Large intestine (tissue), 3 donors: ENCODE results near the gene CLEC9A. TPM values are rescaled to one million over a fixed set of nuclear protein-coding genes. Genes with fewer than 3 reads are reported as not detected.

Experiments
- DNase-seq, 2 donors: peaks; one replicate each; pipeline versions ENCODE4 v3.0.0 to v3.0.0-alpha.2; 2013
- H3K27ac ChIP-seq: one replicate; pipeline ENCODE4 v1.5.1; 2013; ENCODE audit warnings: low read length
- H3K27me3 ChIP-seq: 2 replicates; pipeline ENCODE4 v1.6.1; 2013; ENCODE audit warnings: low read length; ENCODE audit not compliant: control insufficient read depth, insufficient read depth
- H3K36me3 ChIP-seq: 2 replicates; pipeline ENCODE4 v1.6.1; 2013; ENCODE audit warnings: low read length; ENCODE audit not compliant: control insufficient read depth, insufficient read depth
- H3K4me1 ChIP-seq: one replicate; pipeline ENCODE4 v1.6.1; 2013; ENCODE audit warnings: low read length; ENCODE audit not compliant: control insufficient read depth, insufficient read depth
- H3K4me3 ChIP-seq: one replicate; pipeline ENCODE4 v1.5.1; 2013; ENCODE audit warnings: low read length
- H3K9me3 ChIP-seq: one replicate; pipeline ENCODE4 v1.6.1; 2013; ENCODE audit warnings: mild to moderate bottlenecking, low read depth, low read length, moderate library complexity; ENCODE audit not compliant: control insufficient read depth
- WGBS: methylation state at CpG from one replicate; pipeline ENCODE4 v1.1.5; 2013; ENCODE audit warnings: low lambda C conversion rate; ENCODE audit not compliant: insufficient coverage; 5-methylcytosine and 5-hydroxymethylcytosine counted together
- polyA plus RNA-seq: library from polyadenylated mRNA; unstranded; fragments of 120-200 nt; gene quantifications from one replicate; pipeline ENCODE4 v1.2.1, GENCODE V29; 2013

The CLEC9A gene
- polyA plus RNA-seq, 1 donor, result 2.5 TPM

DNA sequence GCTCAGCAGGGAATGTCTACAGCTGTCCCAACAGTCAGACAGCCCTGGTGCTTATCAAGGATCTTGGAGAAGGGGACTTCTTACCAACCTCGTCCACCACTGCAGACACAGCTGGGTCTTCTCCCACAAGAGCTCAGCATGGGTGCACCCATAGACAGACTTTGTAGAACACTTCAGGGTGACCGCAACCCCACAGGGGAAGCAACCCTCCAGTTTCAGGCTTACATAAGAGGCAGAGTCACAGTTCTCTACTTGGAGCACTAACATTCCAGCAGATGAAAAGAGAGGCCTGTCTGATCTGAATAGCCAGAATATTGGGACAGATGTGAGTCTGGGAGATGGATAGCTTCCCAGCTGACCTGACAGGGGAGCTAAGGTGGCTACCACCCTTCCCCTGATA is 71.8 kb downstream of the CLEC9A start:
- Histone ChIP-seq H3K4me1 (no peaks in the 10 kb centered on the region), H3K27ac (no peak overlapping the region), H3K4me3 (no peak overlapping the region), H3K36me3 (no peaks in the 10 kb centered on the region), H3K9me3 (no peaks in the 10 kb centered on the region), H3K27me3 (no peaks in the 10 kb centered on the region)
- DNase-seq, result no peak
- no CpG with 5 or more reads among the region's 2 CpGs for WGBS

DNA sequence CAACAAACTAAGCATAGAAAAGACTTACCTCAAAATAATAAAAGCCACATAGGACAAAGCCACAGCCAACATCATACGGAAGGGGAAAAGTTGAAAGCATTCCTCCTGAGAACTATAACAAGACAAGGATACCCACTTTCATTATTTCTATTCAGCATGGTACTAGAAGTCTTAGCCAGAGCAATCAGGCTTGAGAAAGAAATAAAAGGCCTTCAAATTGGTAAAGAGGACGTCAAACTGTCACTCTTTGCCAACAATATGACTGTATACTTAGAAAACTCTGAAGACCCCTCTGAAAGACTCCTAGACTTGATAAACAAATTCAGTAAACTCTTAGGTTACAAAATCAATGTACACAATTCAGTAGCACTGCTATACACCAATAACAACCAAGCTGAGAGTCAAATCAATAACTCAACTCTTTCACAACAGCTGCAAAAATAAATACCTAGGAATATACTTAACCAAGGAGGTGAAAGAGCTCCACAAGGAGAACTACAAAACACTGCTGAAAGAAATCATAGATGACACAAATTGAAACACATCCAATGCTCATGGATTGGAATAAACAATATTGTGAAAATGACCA is 79.9 kb downstream of the CLEC9A start:
- H3K27ac ChIP-seq, result no peak overlapping the region
- H3K36me3 ChIP-seq, result no peaks in the 10 kb centered on the region
- no peak for DNase-seq
- no peaks in the 10 kb centered on the region for H3K4me1 ChIP-seq
- H3K4me3 ChIP-seq, result no peak overlapping the region
- H3K9me3 ChIP-seq, result peaks cover 6% of the 10 kb centered on the region
- WGBS, result no CpG with 5 or more reads among the region's 2 CpGs
- no peaks in the 10 kb centered on the region for H3K27me3 ChIP-seq

DNA sequence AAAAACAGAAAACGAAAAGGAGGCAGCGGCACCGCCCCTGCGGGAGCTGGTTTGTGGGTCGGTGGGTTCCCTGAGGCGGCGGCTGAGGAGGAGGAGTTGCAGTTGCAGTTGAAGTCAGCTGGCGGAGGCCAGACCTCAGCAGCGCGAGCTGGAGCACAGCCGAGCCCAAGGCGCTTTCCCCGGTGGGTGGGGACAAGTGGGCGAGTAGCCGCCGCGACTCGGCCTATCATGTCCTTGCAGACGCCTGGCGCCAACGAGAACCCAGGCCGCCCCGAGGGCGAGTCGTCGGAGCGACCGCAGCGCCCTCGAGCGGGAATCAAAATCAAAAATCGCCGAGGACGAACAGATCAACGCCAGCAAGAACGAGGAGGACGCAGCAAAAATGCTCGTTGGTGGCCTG is 81.0 kb downstream of the CLEC9A start:
- no peak overlapping the region for H3K4me3 ChIP-seq
- H3K27me3 ChIP-seq, result no peaks in the 10 kb centered on the region
- H3K4me1 ChIP-seq, result no peaks in the 10 kb centered on the region
- DNase-seq, result no peak
- 96% methylated on average over 4 of the region's 38 CpGs for WGBS
- H3K27ac ChIP-seq, result no peak overlapping the region
- H3K36me3 ChIP-seq, result no peaks in the 10 kb centered on the region
- H3K9me3 ChIP-seq, result peaks cover 6% of the 10 kb centered on the region

DNA sequence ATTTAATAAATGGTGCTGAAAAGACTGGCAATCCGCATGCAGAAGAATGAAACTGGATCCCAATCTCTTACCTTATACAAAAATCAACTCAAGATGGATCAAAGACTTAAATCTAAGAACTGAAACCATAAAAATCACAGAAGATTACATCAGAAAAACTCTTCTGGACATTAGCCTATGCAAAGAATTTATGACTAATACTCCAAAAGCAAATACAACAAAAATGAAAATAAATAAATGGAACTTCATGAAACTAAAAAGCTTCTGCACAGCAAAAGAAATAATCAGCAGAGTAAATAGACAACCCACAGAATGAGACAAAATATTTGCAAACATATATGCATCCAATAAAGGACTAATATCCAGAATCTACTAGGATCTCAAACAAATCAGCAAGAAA is 82.6 kb downstream of the CLEC9A start:
- H3K9me3 ChIP-seq, result peaks cover 6% of the 10 kb centered on the region
- H3K4me3 ChIP-seq, result no peak overlapping the region
- WGBS, result 100% methylated on average over 1 of the region's 1 CpG
- no peaks in the 10 kb centered on the region for H3K4me1 ChIP-seq
- H3K36me3 ChIP-seq, result no peaks in the 10 kb centered on the region
- DNase-seq, result no peak
- H3K27me3 ChIP-seq, result no peaks in the 10 kb centered on the region
- no peak overlapping the region for H3K27ac ChIP-seq

DNA sequence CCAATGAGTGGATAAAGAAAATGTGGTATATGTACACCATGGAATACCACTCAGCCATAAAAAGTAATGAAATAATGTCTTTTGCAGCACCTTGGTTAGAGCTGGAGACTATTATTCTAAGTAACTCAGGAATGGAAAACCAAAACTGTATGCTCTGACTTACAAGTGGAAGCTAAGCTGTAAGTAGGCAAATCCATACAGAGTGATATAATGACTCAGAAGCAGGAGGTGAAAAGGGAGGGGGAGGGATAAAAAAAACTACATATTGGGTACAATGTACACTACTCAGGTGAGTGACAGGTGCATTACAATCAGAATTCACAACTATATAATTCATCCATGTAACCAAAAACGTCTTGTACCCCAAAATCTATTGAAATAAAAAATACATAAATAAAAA is 83.4 kb downstream of the CLEC9A start:
- no peak for DNase-seq
- Histone ChIP-seq H3K36me3 (no peaks in the 10 kb centered on the region), H3K4me3 (no peak overlapping the region), H3K4me1 (no peaks in the 10 kb centered on the region), H3K27ac (no peak overlapping the region), H3K9me3 (peaks cover 6% of the 10 kb centered on the region), H3K27me3 (no peaks in the 10 kb centered on the region)
- WGBS, result 40% methylated on average over 1 of the region's 1 CpG

DNA sequence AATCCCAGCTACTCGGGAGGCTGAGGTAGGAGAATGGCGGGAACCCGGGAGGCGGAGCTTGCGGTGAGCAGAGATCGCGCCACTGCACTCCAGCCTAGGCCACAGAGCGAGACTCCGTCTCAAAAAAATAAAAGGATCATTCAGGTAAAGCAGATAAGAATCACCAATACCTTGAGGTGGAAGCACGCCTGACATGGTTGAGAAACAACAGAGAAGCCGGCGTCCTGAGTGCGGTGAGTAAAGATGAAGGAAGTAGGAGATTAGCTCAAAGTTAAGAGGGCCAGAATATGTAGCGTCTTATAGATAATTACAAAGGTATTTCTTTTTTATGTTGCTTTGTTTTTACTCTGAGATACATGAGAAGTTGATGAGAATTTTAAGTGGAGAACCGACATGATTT is 84.8 kb downstream of the CLEC9A start:
- no peak for DNase-seq
- Histone ChIP-seq H3K4me3 (no peak overlapping the region), H3K4me1 (no peaks in the 10 kb centered on the region), H3K27ac (no peak overlapping the region), H3K27me3 (no peaks in the 10 kb centered on the region), H3K9me3 (peaks cover 6% of the 10 kb centered on the region), H3K36me3 (no peaks in the 10 kb centered on the region)
- WGBS, result 95% methylated on average over 4 of the region's 15 CpGs

Other genes with a start within 250 kb of the CLEC9A start
- 1.5 TPM for gene KLRF1, start 203.2 kb upstream of the CLEC9A start, polyA plus RNA-seq
- gene CLEC2B, start 161.3 kb upstream of the CLEC9A start, polyA plus RNA-seq, result 5.2 TPM
- gene KLRF2, start 149.2 kb upstream of the CLEC9A start, polyA plus RNA-seq, result 1.2 TPM
- gene CLEC2A, start 98.3 kb upstream of the CLEC9A start, polyA plus RNA-seq, result not detected
- gene CLEC12A, start 59.3 kb upstream of the CLEC9A start, polyA plus RNA-seq, result 1.5 TPM
- gene CLEC1B, start 31.6 kb upstream of the CLEC9A start, polyA plus RNA-seq, result 0.19 TPM
- gene CLEC12B, start 20.1 kb upstream of the CLEC9A start, polyA plus RNA-seq, result 0.25 TPM
- 2.5 TPM for gene CLEC1A, start 68.3 kb downstream of the CLEC9A start, polyA plus RNA-seq
- 8.3 TPM for gene CLEC7A, start 99.5 kb downstream of the CLEC9A start, polyA plus RNA-seq
- gene OLR1, start 141.4 kb downstream of the CLEC9A start, polyA plus RNA-seq, result 2.6 TPM
- gene TMEM52B, start 148.3 kb downstream of the CLEC9A start, polyA plus RNA-seq, result 1.3 TPM
- 55.0 TPM for gene GABARAPL1, start 182.2 kb downstream of the CLEC9A start, polyA plus RNA-seq